GM21381 (cell line): ENCODE data around the gene MRPS2.

Experiments used
- ATAC-seq: cut with Tn5 transposase; IDR thresholded peaks from one replicate; pipeline ENCODE4 v1.9.1; 2021; ENCODE audit warnings: mild to moderate bottlenecking, moderate library complexity; ENCODE audit not compliant: unreplicated experiment

Gene MRPS2

DNA sequence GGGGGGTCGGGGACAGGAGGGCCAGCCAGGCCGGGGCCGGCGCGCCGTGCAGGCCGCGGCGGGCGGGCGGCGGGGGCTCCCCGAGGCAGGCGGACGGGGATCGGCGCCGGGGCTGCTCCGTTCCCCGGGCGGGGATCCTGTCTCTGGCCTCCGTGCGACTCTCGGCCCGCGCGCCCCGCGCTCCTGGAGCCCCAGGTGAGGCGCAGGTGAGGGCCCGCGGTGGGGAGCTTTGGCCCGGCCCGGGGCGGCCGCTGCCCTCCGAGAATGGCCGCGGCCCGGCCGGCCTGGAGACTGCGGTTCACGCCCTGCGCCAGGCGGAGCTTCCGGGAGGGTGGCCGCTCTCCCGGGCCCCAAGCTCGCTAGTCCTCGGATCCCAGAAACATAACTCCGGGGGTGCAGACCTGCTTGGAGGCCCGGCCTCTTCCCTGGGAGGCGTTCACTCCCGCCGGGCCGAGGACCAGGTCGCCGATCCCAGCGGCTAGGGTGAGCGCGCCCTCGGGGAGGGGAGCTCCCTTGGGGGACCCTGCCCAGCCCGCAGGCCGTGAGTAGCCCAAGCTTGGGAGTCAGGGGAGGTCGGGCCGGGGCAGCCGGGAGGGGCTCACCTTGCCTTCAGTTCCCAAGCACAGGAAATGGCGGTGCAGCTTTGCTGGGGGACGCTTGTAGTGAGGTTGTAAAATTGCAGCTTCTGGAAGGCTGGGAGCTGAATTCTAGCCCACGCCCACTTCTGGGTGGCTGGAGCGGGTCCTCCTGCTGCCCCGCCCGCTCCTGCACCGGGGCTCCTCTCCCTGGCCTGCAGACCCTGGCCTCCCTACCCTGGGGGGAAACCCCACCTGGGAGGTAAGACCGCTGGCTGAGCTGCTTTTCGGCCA, 20.2 kb upstream of the MRPS2 start:
- ATAC-seq, result peak; percentile 32

DNA sequence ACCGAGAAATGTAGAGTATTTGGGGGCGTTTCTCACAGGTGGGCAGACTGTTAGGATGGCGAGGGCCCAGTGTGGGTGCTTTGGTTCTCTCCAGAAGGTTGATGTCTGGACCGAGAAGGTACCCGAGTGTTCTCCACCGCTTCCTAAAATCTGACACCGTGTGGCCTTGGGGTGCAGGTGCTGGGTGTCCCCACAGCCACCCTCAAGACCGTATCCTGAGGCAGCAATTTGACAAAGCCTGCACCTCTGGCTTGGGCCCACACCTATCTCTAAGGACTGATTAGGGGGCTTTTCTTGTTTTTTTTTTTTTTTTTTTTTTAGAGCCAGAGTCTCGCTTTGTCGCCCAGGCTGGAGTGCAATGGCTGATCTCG, 19.6 kb upstream of the MRPS2 start:
- ATAC-seq, result no peak

- ATAC-seq, result no peak
Measured at GRCh38 chr9:135482015-135482754, 18.3 kb upstream of the MRPS2 start.

DNA sequence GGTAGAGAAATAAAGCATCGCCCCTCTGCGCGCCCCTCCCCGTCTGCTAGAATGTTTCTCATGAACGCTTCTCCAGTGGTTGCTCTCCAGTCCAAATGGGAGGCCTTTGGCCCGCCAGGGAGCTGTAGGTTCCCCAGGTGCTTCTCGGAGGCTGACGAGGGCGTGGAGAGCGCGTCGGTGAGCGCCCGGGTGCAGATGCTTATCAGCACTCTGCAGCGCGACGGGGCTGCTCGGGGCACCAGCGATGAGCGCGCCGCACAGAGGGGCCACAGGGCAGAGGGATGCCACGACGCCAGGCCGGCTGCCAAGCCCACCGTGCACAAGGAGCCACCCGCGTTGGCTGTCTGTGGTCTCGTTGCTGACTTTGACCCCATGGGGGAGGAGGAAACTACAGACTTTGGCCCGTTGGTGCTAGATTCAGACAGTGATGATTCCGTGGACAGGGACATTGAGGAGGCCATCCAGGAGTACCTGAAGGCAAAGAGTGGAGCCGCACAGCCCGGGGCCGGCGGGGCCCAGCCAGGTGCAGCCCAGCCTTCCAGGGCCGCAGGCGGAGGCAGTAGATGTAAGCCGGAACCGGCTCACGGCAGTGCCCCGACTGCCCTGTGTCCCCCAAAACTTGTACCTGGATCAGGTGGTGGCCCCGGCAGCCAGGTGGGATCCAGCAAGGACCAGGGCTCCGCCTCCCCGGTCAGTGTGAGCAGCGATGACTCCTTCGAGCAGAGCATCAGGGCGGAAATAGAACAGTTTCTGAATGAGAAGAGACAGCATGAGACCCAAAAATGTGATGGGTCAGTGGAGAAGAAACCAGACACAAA, 15.8 kb upstream of the MRPS2 start:
- no peak for ATAC-seq

DNA sequence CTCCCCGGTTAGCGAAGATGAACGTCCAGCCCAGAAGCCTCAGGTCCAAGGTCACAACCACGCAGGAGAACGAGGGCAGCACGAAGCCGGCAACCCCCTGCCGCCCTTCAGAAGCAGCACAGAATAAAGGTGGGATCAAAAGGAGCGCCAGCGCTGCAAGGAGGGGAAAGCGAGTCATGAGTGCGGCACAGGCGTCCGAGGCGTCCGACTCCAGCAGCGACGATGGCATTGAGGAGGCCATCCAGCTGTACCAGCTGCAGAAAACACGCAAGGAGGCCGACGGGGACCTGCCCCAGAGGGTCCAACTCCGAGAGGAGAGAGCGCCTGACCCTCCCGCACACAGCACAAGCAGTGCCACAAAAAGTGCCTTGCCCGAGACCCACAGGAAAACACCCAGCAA, 15.1 kb upstream of the MRPS2 start:
- ATAC-seq, result no peak

GRCh38 chr9:135485832-135486231, 14.7 kb upstream of the MRPS2 start:
- ATAC-seq, result no peak

- ATAC-seq, result no peak
Measured at GRCh38 chr9:135486267-135487065, 14.0 kb upstream of the MRPS2 start.

- no peak for ATAC-seq
Measured at GRCh38 chr9:135487281-135488012, 13.0 kb upstream of the MRPS2 start.

DNA sequence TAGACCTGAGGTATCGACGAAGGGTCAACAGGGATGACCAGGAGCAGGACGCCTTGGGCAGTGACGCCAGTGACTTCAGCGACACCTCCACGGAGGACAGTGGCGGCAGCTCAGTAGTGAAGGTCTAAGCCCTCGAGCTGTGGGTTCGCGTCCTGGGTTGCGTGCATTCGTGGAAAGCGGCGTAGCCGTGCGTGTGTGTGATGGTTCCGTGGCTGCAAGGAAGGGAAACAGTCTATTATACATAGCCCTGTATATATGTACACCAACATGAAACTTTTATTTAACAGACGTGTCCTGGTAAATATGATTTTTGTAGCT, 12.5 kb upstream of the MRPS2 start:
- no peak for ATAC-seq

GRCh38 chr9:135488527-135488926, 12.0 kb upstream of the MRPS2 start:
- ATAC-seq, result no peak

GRCh38 chr9:135489188-135489906, 11.1 kb upstream of the MRPS2 start:
- no peak for ATAC-seq

- ATAC-seq, result no peak
Measured at GRCh38 chr9:135490166-135490870, 10.2 kb upstream of the MRPS2 start.

- ATAC-seq, result no peak
Measured at GRCh38 chr9:135490980-135491464, 9.5 kb upstream of the MRPS2 start.

DNA sequence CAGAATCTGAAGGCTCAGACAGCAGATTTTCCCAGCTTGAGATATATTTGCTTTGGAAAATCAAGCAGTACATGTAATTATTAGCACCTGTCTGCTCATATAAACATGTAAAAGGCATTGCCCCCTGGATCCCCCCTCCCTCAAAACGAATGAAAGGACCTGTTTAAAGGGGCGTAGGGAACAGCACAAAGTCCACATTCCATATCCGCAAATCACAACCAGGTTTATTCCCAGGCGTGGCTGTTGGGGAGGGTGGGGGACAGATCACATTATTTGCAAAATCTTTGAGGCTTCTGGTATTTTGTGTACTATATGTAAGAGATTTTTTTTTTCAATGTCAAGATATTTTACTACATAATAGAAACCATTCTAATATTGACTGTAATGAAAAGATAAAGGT, 8.7 kb upstream of the MRPS2 start:
- no peak for ATAC-seq

DNA sequence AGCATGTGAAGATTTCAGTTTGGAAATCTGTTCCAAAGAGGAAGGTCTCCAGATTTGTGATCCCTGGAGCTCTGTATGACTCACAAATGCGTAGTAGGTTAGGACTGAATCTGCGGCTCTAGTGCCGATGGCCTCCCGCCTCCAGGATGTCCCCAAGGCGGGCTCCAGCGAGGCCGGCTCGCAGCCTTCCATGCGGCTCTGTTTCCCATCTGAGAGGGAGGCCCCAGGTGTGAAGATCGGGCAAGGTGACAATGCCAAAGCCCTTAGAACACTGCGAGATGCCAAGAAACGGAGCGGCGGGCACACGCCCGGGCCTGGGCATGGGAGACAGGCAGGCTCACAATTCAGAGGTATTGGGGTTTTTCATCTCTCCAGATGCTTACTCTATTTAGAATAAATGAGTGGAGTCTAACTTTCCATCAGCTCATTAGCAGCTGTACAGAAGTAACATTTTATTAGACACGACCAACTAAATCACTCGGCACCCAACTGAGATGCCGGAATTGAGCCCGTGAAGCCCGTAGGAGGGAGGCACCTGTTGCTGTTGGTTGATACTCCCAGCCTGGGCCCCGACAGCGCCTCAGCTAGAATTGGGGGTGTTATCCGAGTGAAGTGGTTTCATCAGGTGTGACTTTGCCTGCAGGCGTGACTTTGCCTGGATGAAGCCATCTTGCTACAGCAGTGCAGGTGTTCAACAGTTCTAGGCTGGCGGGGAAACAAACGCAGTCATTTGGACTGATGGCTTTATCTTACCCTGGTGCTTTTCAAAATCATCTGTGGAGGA, 7.4 kb upstream of the MRPS2 start:
- no peak for ATAC-seq

DNA sequence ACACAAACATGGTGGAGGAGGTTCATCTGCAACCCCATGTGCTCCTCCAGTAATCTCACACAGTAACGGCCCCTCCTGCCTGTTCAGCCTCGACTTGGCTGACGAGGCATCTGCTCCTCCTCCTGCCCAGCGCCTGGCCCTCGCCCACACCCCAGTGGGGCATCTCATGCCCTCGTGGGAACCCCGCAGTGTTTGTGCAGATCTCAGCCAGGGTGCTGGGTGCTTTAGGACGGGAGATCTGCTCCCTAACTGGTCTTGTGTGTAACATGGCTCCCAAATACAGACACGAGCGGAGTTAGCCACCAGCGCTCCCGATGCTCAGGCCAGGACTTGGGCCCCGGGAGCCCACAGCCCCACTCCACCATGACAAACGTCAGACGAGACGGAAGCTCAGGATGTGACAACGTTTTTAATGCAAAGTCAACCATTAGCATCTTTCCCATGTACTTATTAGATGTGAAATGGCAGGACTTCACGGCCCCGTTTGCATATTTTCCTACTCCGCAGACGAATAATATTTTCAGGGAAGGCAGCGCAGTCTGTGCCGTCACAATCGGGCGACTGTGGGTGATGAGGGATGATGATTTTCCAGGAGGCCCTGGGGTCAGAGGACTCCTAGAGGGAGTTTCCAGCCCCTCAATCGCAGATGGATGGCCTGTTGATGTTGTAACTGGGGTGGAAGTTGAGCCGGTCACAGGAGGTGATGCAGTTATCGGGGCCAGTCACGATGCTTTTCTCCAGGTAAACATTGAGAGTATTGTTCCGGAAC, 5.5 kb upstream of the MRPS2 start:
- no peak for ATAC-seq
